DND-41 (cell line): ENCODE results near the gene ADAMTS8.

Source experiments
- ATAC-seq: fragments of 200-7000 bp; cut with Tn5 transposase; 3 replicates; pipeline ENCODE4 v1.9.1; 2021; ENCODE audit warnings: low read depth; ENCODE audit not compliant: insufficient read depth
- DNase-seq: peaks from one replicate; pipeline ENCODE4 v3.0.0-alpha.2; 2020
- H2AFZ ChIP-seq: 2 replicates; pipeline ENCODE4 v1.6.0; 2012; ENCODE audit warnings: low read depth, low read length
- H3K27ac ChIP-seq: 2 replicates; pipeline ENCODE4 v1.5.1; 2012; ENCODE audit warnings: low read length, inconsistent platforms
- H3K27me3 ChIP-seq: fragments of 200-600 bp; sonication (generic); 2 replicates; pipeline ENCODE4 v1.6.0; 2012; ENCODE audit warnings: low read length, mild to moderate bottlenecking, inconsistent platforms; ENCODE audit not compliant: insufficient read depth, poor library complexity
- H3K36me3 ChIP-seq: 2 replicates; pipeline ENCODE4 v1.5.1; 2012; ENCODE audit warnings: low read length, inconsistent platforms; ENCODE audit not compliant: insufficient read depth
- H3K4me1 ChIP-seq: 2 replicates; pipeline ENCODE4 v1.5.1; 2012; ENCODE audit warnings: mild to moderate bottlenecking, low read length; ENCODE audit not compliant: insufficient read depth
- H3K4me2 ChIP-seq: 2 replicates; pipeline ENCODE4 v1.6.0; 2012; ENCODE audit warnings: mild to moderate bottlenecking, moderate library complexity, low read length, inconsistent platforms; ENCODE audit not compliant: insufficient read depth
- H3K4me3 ChIP-seq, 2 experiments: fragments of 200-600 bp in 1 of 2; shearing (Covaris generic) in 1 of 2; 2 replicates each; pipeline ENCODE4 v1.5.1; 2012 to 2016; ENCODE audit warnings: inconsistent platforms in 2 of 2, low read length in 2 of 2, mild to moderate bottlenecking in 2 of 2, low read depth in 1 of 2, moderate library complexity in 1 of 2
- H3K79me2 ChIP-seq: 2 replicates; pipeline ENCODE4 v1.6.0; 2012; ENCODE audit warnings: low read length, inconsistent platforms; ENCODE audit not compliant: insufficient read depth
- H3K9ac ChIP-seq: 2 replicates; pipeline ENCODE4 v1.6.0; 2012; ENCODE audit warnings: low read depth, mild to moderate bottlenecking, inconsistent platforms, low read length, moderate library complexity
- H3K9me3 ChIP-seq: 2 replicates; pipeline ENCODE4 v1.5.1; 2012; ENCODE audit warnings: low read length, moderate library complexity, mild to moderate bottlenecking, inconsistent platforms; ENCODE audit not compliant: insufficient read depth, severe bottlenecking
- H4K20me1 ChIP-seq: 2 replicates; pipeline ENCODE4 v1.6.0; 2012; ENCODE audit warnings: low read length; ENCODE audit not compliant: insufficient read depth
- CTCF ChIP-seq: IDR thresholded peaks from 2 replicates; pipeline ENCODE4 v1.5.1; 2012; ENCODE audit warnings: borderline replicate concordance, low read length, moderate library complexity, mild to moderate bottlenecking; ENCODE audit not compliant: poor library complexity, severe bottlenecking; ENCODE audit errors: extremely low read depth
- EZH2 ChIP-seq: IDR thresholded peaks from 3 replicates; pipeline ENCODE4 v1.6.1; 2012; ENCODE audit warnings: borderline replicate concordance, low read depth, mild to moderate bottlenecking, moderate library complexity, low read length, inconsistent platforms; ENCODE audit not compliant: severe bottlenecking

The ADAMTS8 gene

GRCh38 chr11:130471731-130472433 lies 43.5 kb upstream of the ADAMTS8 start:
- no peak for TF ChIP-seq EZH2
- TF ChIP-seq CTCF: no peak
- Histone ChIP-seq H3K4me1 (no peaks in the 10 kb centered on the region), H3K27me3 (no peaks in the 10 kb centered on the region), H3K27ac (no peak overlapping the region), H3K4me2 (no peak overlapping the region), H3K4me3 (no peak overlapping the region), H3K9ac (no peak overlapping the region), H2AFZ (no peak overlapping the region), H3K36me3 (no peaks in the 10 kb centered on the region), H3K79me2 (no peaks in the 10 kb centered on the region), H4K20me1 (no peaks in the 10 kb centered on the region), H3K9me3 (no peaks in the 10 kb centered on the region)
- ATAC-seq (no peak), DNase-seq (no peak)

GRCh38 chr11:130470832-130471706 lies 42.7 kb upstream of the ADAMTS8 start:
- no peaks in the 10 kb centered on the region for H3K27me3 ChIP-seq
- H2AFZ ChIP-seq: no peak overlapping the region
- H3K36me3 ChIP-seq: no peaks in the 10 kb centered on the region
- no peak for TF ChIP-seq EZH2
- no peak for TF ChIP-seq CTCF
- H3K4me3 ChIP-seq: no peak overlapping the region
- H4K20me1 ChIP-seq: no peaks in the 10 kb centered on the region
- DNase-seq (no peak), ATAC-seq (no peak)
- H3K4me2 ChIP-seq: no peak overlapping the region
- H3K4me1 ChIP-seq: no peaks in the 10 kb centered on the region
- H3K79me2 ChIP-seq: no peaks in the 10 kb centered on the region
- no peak overlapping the region for H3K27ac ChIP-seq
- H3K9ac ChIP-seq: no peak overlapping the region
- no peaks in the 10 kb centered on the region for H3K9me3 ChIP-seq

GRCh38 chr11:130469181-130469580 lies 40.8 kb upstream of the ADAMTS8 start:
- no peaks in the 10 kb centered on the region for H3K4me1 ChIP-seq
- peaks cover 2% of the 10 kb centered on the region for H3K27me3 ChIP-seq
- no peak for TF ChIP-seq CTCF
- no peak for TF ChIP-seq EZH2
- H3K9ac ChIP-seq: no peak overlapping the region
- no peaks in the 10 kb centered on the region for H3K79me2 ChIP-seq
- DNase-seq: no peak
- no peaks in the 10 kb centered on the region for H3K36me3 ChIP-seq
- no peak overlapping the region for H3K4me2 ChIP-seq
- H2AFZ ChIP-seq: no peak overlapping the region
- H3K4me3 ChIP-seq: no peak overlapping the region
- no peak overlapping the region for H3K27ac ChIP-seq
- no peaks in the 10 kb centered on the region for H4K20me1 ChIP-seq
- ATAC-seq: no peak
- no peaks in the 10 kb centered on the region for H3K9me3 ChIP-seq
